Mesendoderm (in vitro differentiated cells): ENCODE measurements around the gene GPR39. TPM values are rescaled to one million over a fixed set of nuclear protein-coding genes. Genes with fewer than 3 reads are reported as not detected.

Experiments
- DNase-seq: peaks from one replicate; pipeline ENCODE4 v3.0.0; 2013
- H2AK5ac ChIP-seq: 2 replicates; pipeline ENCODE4 v1.6.1; 2013; ENCODE audit warnings: low read length, inconsistent platforms
- H2BK120ac ChIP-seq: 2 replicates; pipeline ENCODE4 v1.6.1; 2013; ENCODE audit warnings: low read depth, mild to moderate bottlenecking, low read length, moderate library complexity, mixed read lengths
- H2BK15ac ChIP-seq: replicated peaks from 2 replicates; pipeline ENCODE4 v1.6.1; 2013; ENCODE audit warnings: low read depth, mild to moderate bottlenecking, moderate library complexity
- H2BK5ac ChIP-seq: 2 replicates; pipeline ENCODE4 v1.6.1; 2013; ENCODE audit warnings: low read length, inconsistent platforms
- H3K18ac ChIP-seq: 2 replicates; pipeline ENCODE4 v1.6.1; 2013; ENCODE audit warnings: mild to moderate bottlenecking, low read length, mixed read lengths
- H3K23ac ChIP-seq: one replicate; pipeline ENCODE4 v1.6.1; 2013; ENCODE audit warnings: low read length
- H3K27ac ChIP-seq: 2 replicates; pipeline ENCODE4 v1.5.1; 2013; ENCODE audit warnings: low read depth, mild to moderate bottlenecking, inconsistent platforms, low read length, moderate library complexity
- H3K27me3 ChIP-seq: 2 replicates; pipeline ENCODE4 v1.6.1; 2013; ENCODE audit warnings: low read length, control low read depth, mild to moderate bottlenecking, inconsistent platforms; ENCODE audit not compliant: insufficient read depth, poor library complexity
- H3K36me3 ChIP-seq: 2 replicates; pipeline ENCODE4 v1.6.1; 2013; ENCODE audit warnings: low read length, inconsistent platforms; ENCODE audit not compliant: control insufficient read depth, insufficient read depth
- H3K4ac ChIP-seq: one replicate; pipeline ENCODE4 v1.6.1; 2013; ENCODE audit warnings: low read depth, mild to moderate bottlenecking, low read length, moderate library complexity
- H3K4me1 ChIP-seq: 2 replicates; pipeline ENCODE4 v1.6.1; 2013; ENCODE audit warnings: low read depth, low read length, inconsistent platforms; ENCODE audit not compliant: control insufficient read depth
- H3K4me2 ChIP-seq: 2 replicates; pipeline ENCODE4 v1.6.1; 2013; ENCODE audit warnings: low read length
- H3K4me3 ChIP-seq: 2 replicates; pipeline ENCODE4 v1.5.1; 2013; ENCODE audit warnings: mild to moderate bottlenecking, low read length
- H3K56ac ChIP-seq: one replicate; pipeline ENCODE4 v1.6.1; 2013; ENCODE audit warnings: low read length
- H3K79me1 ChIP-seq: 2 replicates; pipeline ENCODE4 v1.6.1; 2013; ENCODE audit warnings: low read length, inconsistent platforms
- H3K79me2 ChIP-seq: 2 replicates; pipeline ENCODE4 v1.6.1; 2013; ENCODE audit warnings: mild to moderate bottlenecking, low read length; ENCODE audit not compliant: control insufficient read depth, insufficient read depth
- H3K9ac ChIP-seq: 2 replicates; pipeline ENCODE4 v1.6.1; 2013; ENCODE audit warnings: low read length, inconsistent platforms
- H4K5ac ChIP-seq: one replicate; pipeline ENCODE4 v1.6.1; 2013; ENCODE audit warnings: low read length
- H4K8ac ChIP-seq: one replicate; pipeline ENCODE4 v1.6.1; 2013; ENCODE audit warnings: low read depth, mild to moderate bottlenecking, control low read depth, low read length, moderate library complexity
- WGBS: extraction: QIAGEN DNeasy Blood & Tissue Kit; methylation state at CpG from one replicate; pipeline ENCODE4 v1.1.7; 2013; ENCODE audit warnings: low lambda C conversion rate, missing lambda C conversion rate; ENCODE audit not compliant: insufficient coverage; ENCODE audit errors: extremely low coverage; 5-methylcytosine and 5-hydroxymethylcytosine counted together
- polyA plus RNA-seq, 2 experiments: library from polyadenylated mRNA; stranded (reverse); fragments of 200-250 nt; gene quantifications; one replicate each; pipeline ENCODE4 v1.2.3, GENCODE V29; 2013

Gene GPR39
- polyA plus RNA-seq (2013, experiment 1 of 2): 2.4 TPM
- 2.5 TPM for polyA plus RNA-seq (2013, experiment 2 of 2)

DNA sequence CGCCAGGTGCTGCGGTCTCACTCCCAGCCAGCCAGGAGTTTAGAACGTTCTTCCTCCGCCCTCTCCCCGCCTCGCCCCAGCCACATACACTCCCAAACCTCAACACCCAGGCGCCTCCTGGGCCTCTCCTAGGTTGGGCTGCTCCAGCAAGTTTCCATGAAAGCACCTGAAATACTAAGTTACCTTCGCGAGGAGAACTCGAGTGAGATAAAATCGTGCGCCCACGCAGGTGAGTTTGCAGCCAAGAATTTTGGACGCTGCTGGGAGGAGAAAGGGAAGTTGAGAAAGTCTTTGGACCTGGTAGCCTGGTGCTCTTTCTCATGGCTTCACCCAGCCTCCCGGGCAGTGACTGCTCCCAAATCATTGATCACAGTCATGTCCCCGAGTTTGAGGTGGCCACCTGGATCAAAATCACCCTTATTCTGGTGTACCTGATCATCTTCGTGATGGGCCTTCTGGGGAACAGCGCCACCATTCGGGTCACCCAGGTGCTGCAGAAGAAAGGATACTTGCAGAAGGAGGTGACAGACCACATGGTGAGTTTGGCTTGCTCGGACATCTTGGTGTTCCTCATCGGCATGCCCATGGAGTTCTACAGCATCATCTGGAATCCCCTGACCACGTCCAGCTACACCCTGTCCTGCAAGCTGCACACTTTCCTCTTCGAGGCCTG lies at the start of gene GPR39:
TSS of gene GPR39 (plus strand) at position 83 of the 673 bp plus-strand sequence.
- no peaks in the 10 kb centered on the region for H3K79me2 ChIP-seq
- no peak within 1 kb of the TSS for H4K5ac ChIP-seq
- peak within 1 kb of the TSS; percentile 7 for H4K8ac ChIP-seq
- H3K4me2 ChIP-seq: peak within 1 kb of the TSS; percentile 79
- H3K36me3 ChIP-seq: no peaks in the 10 kb centered on the region
- peak within 1 kb of the TSS; percentile 24 for H2BK5ac ChIP-seq
- peak within 1 kb of the TSS; percentile 43 for H3K4ac ChIP-seq
- peak within 1 kb of the TSS; percentile 79 for H3K9ac ChIP-seq
- peak within 1 kb of the TSS; percentile 89 for H3K56ac ChIP-seq
- H3K4me1 ChIP-seq: peaks cover 9% of the 10 kb centered on the region
- no peaks in the 10 kb centered on the region for H3K27me3 ChIP-seq
- no peak within 1 kb of the TSS for H3K23ac ChIP-seq
- peak within 1 kb of the TSS; percentile 31 for H3K18ac ChIP-seq
- no peaks in the 10 kb centered on the region for H3K79me1 ChIP-seq
- no peak within 1 kb of the TSS for H2BK120ac ChIP-seq
- H2AK5ac ChIP-seq: peak within 1 kb of the TSS; percentile 24
- H3K27ac ChIP-seq: peak within 1 kb of the TSS; percentile 93
- peak within 1 kb of the TSS; percentile 15 for H3K4me3 ChIP-seq
- WGBS: no CpG with 5 or more reads among the region's 23 CpGs
- DNase-seq: no peak
- H2BK15ac ChIP-seq: no peak within 1 kb of the TSS

GRCh38 chr2:132368191-132368590 lies 48.4 kb upstream of the GPR39 start:
- H3K36me3 ChIP-seq: no peaks in the 10 kb centered on the region
- H2BK15ac ChIP-seq: no peak overlapping the region
- H3K27me3 ChIP-seq: no peaks in the 10 kb centered on the region
- H4K5ac ChIP-seq: no peak overlapping the region
- H3K23ac ChIP-seq: no peak overlapping the region
- no peaks in the 10 kb centered on the region for H3K4me1 ChIP-seq
- no peak overlapping the region for H3K9ac ChIP-seq
- H3K79me2 ChIP-seq: no peaks in the 10 kb centered on the region
- no peak overlapping the region for H4K8ac ChIP-seq
- no peaks in the 10 kb centered on the region for H3K79me1 ChIP-seq
- WGBS: no CpG with 5 or more reads among the region's 2 CpGs
- H3K27ac ChIP-seq: no peak overlapping the region
- no peak overlapping the region for H3K4me2 ChIP-seq
- H3K18ac ChIP-seq: no peak overlapping the region
- H2AK5ac ChIP-seq: no peak overlapping the region
- H3K4me3 ChIP-seq: no peak overlapping the region
- H3K56ac ChIP-seq: no peak overlapping the region
- H2BK120ac ChIP-seq: no peak overlapping the region
- no peak for DNase-seq
- H2BK5ac ChIP-seq: no peak overlapping the region
- no peak overlapping the region for H3K4ac ChIP-seq

DNA sequence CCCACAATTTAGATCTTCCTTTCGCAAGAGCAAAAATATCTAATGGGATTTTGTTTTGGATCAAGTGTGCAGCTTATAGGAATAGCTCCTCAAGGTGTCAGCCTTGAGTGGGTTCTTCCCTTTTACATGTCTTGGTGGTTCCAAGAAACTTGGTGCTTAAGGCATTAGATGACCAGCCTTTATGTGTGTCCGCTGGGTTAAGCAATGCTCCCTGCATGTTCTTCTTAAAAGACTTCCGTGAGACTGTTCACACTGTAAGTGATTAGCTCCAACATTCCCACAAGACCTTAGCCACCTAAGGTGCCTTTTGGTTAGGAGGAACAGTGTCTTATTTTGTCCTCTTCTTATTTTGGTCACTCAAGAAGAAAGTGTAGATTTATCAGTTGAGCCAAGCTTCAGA lies 44.3 kb upstream of the GPR39 start:
- no peak overlapping the region for H4K8ac ChIP-seq
- H3K79me1 ChIP-seq: no peaks in the 10 kb centered on the region
- no peaks in the 10 kb centered on the region for H3K27me3 ChIP-seq
- H3K27ac ChIP-seq: no peak overlapping the region
- DNase-seq: no peak
- H3K4me2 ChIP-seq: no peak overlapping the region
- H3K9ac ChIP-seq: no peak overlapping the region
- no peak overlapping the region for H2BK15ac ChIP-seq
- H3K4me1 ChIP-seq: no peaks in the 10 kb centered on the region
- no peak overlapping the region for H3K4ac ChIP-seq
- no peak overlapping the region for H4K5ac ChIP-seq
- WGBS: no CpG with 5 or more reads among the region's 3 CpGs
- no peak overlapping the region for H3K4me3 ChIP-seq
- H3K56ac ChIP-seq: no peak overlapping the region
- H2BK5ac ChIP-seq: no peak overlapping the region
- H3K23ac ChIP-seq: no peak overlapping the region
- H2BK120ac ChIP-seq: no peak overlapping the region
- H3K79me2 ChIP-seq: no peaks in the 10 kb centered on the region
- H3K18ac ChIP-seq: no peak overlapping the region
- H3K36me3 ChIP-seq: no peaks in the 10 kb centered on the region
- H2AK5ac ChIP-seq: no peak overlapping the region

DNA sequence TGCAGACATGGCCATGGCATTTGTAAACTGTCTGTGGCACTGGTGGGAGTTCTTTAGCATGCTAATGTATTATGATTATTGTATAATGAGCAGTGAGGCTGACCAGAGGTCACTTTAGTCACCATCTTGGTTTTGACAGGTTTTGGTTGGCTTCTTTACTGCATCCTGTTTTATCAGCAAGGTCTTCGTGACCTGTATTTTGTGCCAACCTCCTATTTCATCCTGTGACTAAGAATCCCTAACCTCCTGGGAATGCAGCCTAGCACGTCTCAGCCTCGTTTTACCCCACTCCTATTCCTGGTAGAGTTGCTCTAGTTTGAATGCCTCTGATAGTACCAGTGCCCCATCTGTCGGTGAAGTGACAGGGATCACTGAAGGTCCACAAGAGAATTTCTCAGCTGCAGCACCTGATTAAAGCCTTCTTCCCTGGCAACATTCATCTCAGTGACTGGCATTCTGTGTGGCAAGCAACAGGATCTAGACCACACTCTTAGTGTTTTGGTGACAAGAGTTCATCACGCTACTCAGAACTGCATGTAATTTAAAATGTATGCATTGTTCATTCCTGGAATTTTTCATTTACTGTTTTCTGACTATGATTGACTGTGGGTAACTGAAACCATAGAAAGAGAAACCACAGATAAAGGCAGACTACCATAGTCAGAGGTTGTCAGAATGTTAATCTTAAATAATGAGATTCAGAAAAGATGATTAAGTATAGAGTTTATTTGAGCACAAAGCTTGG lies 43.0 kb upstream of the GPR39 start:
- H3K27me3 ChIP-seq: no peaks in the 10 kb centered on the region
- H4K5ac ChIP-seq: no peak overlapping the region
- no peak overlapping the region for H3K4me2 ChIP-seq
- no peaks in the 10 kb centered on the region for H3K79me2 ChIP-seq
- H2AK5ac ChIP-seq: no peak overlapping the region
- DNase-seq: no peak
- H3K9ac ChIP-seq: no peak overlapping the region
- no peak overlapping the region for H2BK120ac ChIP-seq
- no peak overlapping the region for H3K56ac ChIP-seq
- no peak overlapping the region for H3K23ac ChIP-seq
- no peak overlapping the region for H3K18ac ChIP-seq
- no peak overlapping the region for H3K4ac ChIP-seq
- H3K4me3 ChIP-seq: no peak overlapping the region
- WGBS: no CpG with 5 or more reads among the region's 5 CpGs
- H2BK5ac ChIP-seq: no peak overlapping the region
- H3K27ac ChIP-seq: no peak overlapping the region
- no peak overlapping the region for H4K8ac ChIP-seq
- H3K4me1 ChIP-seq: no peaks in the 10 kb centered on the region
- no peaks in the 10 kb centered on the region for H3K36me3 ChIP-seq
- H2BK15ac ChIP-seq: no peak overlapping the region
- H3K79me1 ChIP-seq: no peaks in the 10 kb centered on the region

- Histone ChIP-seq H3K18ac (no peak overlapping the region), H3K79me1 (no peaks in the 10 kb centered on the region), H4K8ac (no peak overlapping the region), H3K79me2 (no peaks in the 10 kb centered on the region), H3K4ac (no peak overlapping the region), H3K56ac (no peak overlapping the region), H3K23ac (no peak overlapping the region), H2AK5ac (no peak overlapping the region), H2BK5ac (no peak overlapping the region), H3K4me2 (no peak overlapping the region), H3K36me3 (no peaks in the 10 kb centered on the region), H3K9ac (no peak overlapping the region), H3K27me3 (no peaks in the 10 kb centered on the region), H3K27ac (no peak overlapping the region), H2BK120ac (no peak overlapping the region), H2BK15ac (no peak overlapping the region), H4K5ac (no peak overlapping the region), H3K4me3 (no peak overlapping the region), H3K4me1 (no peaks in the 10 kb centered on the region)
- DNase-seq: no peak
These were observed 42.5 kb upstream of the GPR39 start for GRCh38 chr2:132374151-132374550.
